Stomach smooth muscle (tissue), 2 donors: Measurements from ENCODE around the gene CTTNBP2NL.
"Not testable (repeated sequence)": the region's sequence is repeated elsewhere in the genome, so short reads cannot be mapped to it uniquely, and the experiment has no call there.

Experiments
- H3K27ac ChIP-seq: one replicate; pipeline ENCODE4 v1.7.0; 2013; ENCODE audit warnings: mild to moderate bottlenecking, low read length, inconsistent platforms
- H3K27me3 ChIP-seq, 2 donors: one replicate each; pipeline ENCODE4 v1.7.0; 2013; ENCODE audit warnings: low read length in 2 of 2; ENCODE audit not compliant: insufficient read depth in 2 of 2, control insufficient read depth in 1 of 2
- H3K36me3 ChIP-seq, 2 donors: one replicate each; pipeline ENCODE4 v1.7.0; 2013; ENCODE audit warnings: low read length in 2 of 2; ENCODE audit not compliant: control insufficient read depth in 2 of 2, insufficient read depth in 2 of 2
- H3K4me1 ChIP-seq: one replicate; pipeline ENCODE4 v1.7.0; 2013; ENCODE audit warnings: low read length; ENCODE audit not compliant: control insufficient read depth, insufficient read depth
- H3K4me3 ChIP-seq, 2 donors: one replicate each; pipeline ENCODE4 v1.7.0; 2013; ENCODE audit warnings: low read length in 2 of 2
- H3K9ac ChIP-seq, 2 donors: one replicate each; pipeline ENCODE4 v1.7.0; 2013; ENCODE audit warnings: low read length in 2 of 2, mild to moderate bottlenecking in 1 of 2
- H3K9me3 ChIP-seq, 2 donors: one replicate each; pipeline ENCODE4 v1.7.0; 2013; ENCODE audit warnings: low read length in 2 of 2; ENCODE audit not compliant: control insufficient read depth in 2 of 2
- donor health status: healthy.
- donor health status: Pancreatic carcinoma.

Gene CTTNBP2NL

DNA sequence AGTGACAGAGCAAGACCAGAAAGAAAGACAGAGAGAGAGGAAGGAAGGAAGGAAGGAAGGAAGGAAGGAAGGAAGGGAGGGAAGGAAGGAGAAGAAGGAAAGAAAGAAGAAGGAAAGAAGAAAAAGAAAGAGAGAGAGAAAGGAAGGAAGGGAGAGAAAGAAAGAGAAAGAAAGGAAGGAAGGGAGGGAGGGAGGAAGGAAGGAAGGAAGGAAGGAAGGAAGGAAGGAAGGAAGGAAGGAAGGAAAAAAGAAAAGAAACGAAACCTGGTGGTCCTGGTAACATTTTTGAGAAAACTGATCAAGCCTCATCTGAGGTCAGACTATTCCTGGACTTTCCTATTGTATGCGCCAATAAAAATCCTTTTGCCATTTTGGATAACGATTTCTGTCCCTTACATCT lies 8.2 kb upstream of the CTTNBP2NL start:
- Histone ChIP-seq H3K4me1 (peaks cover 8% of the 10 kb centered on the region), H3K9me3 (no peaks in the 10 kb centered on the region), H3K4me3 (no peak overlapping the region), H3K27ac (no peak overlapping the region), H3K36me3 (no peaks in the 10 kb centered on the region), H3K27me3 (peaks cover 0 to 4% of the 10 kb centered on the region in 2 donors), H3K9ac (no peak overlapping the region)

DNA sequence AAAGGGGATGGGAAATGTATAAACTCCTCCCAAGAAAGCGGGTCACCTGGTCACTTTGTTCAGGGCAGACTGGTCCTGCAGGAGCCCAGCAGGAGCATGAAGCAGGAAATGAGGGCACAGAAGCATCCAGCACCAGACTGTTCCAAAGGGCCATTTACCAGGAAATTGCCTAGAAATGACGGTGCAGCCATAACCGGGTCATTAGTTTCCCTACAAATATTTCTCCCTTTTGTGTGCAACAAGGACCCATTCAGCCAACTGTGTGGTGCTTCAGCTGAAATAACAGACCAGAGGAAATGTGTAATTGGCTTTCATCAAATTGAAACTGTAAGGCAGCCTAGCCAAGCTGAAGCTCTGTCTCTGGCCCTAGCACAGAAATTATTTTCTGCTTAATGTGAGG lies 7.6 kb upstream of the CTTNBP2NL start:
- no peaks in the 10 kb centered on the region for H3K9me3 ChIP-seq
- H3K36me3 ChIP-seq = no peaks in the 10 kb centered on the region
- no peak overlapping the region for H3K27ac ChIP-seq
- H3K4me3 ChIP-seq = no peak overlapping the region
- H3K4me1 ChIP-seq = peaks cover 8% of the 10 kb centered on the region
- H3K9ac ChIP-seq = no peak overlapping the region
- H3K27me3 ChIP-seq = peaks cover 0 to 4% of the 10 kb centered on the region in 2 donors

DNA sequence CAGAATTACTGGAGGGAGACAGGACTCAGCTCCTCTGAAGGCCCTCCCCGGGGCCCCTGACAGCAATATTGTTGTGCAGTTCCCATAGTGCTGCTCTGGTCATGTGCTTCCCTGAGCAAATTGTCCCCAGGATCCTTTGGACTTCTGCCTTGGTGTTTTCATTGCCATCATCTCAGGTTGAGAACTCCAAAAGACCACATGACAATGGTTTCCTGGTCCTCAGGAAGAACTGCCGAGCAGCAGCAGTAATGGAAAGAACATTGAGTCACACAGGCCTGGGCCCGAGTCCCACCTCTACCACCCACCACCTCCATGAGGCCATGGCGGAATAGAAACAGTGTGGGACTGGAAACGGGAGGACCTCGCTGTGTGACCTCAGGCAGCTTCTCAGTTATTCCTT lies 6.3 kb upstream of the CTTNBP2NL start:
- Histone ChIP-seq H3K4me3 (no peak overlapping the region), H3K27me3 (no peaks in the 10 kb centered on the region), H3K27ac (peak overlapping the region; percentile 0), H3K4me1 (peaks cover 13% of the 10 kb centered on the region), H3K36me3 (no peaks in the 10 kb centered on the region), H3K9ac (no peak overlapping the region), H3K9me3 (no peaks in the 10 kb centered on the region)

DNA sequence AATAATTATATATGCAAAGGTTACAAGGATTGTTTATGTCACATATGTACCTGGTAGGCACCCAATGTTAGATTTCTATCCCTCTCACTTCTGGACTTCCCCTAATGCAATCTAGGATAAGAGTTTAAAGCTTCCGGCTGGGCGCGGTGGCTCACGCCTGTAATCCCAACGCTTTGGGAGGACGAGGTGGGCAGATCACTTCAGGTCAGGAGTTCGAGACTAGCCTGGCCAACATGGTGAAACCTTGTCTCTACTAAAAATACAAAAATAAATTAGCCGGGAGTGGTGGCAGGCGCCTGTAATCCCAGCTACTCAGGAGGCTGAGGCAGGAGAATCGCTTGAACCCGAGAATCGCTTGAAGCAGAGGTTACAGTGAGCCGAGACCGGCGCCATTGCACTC lies 5.7 kb upstream of the CTTNBP2NL start:
- not testable (repeated sequence) for H3K36me3 ChIP-seq
- peak overlapping the region; percentile 60 to 83 for H3K9ac ChIP-seq

DNA sequence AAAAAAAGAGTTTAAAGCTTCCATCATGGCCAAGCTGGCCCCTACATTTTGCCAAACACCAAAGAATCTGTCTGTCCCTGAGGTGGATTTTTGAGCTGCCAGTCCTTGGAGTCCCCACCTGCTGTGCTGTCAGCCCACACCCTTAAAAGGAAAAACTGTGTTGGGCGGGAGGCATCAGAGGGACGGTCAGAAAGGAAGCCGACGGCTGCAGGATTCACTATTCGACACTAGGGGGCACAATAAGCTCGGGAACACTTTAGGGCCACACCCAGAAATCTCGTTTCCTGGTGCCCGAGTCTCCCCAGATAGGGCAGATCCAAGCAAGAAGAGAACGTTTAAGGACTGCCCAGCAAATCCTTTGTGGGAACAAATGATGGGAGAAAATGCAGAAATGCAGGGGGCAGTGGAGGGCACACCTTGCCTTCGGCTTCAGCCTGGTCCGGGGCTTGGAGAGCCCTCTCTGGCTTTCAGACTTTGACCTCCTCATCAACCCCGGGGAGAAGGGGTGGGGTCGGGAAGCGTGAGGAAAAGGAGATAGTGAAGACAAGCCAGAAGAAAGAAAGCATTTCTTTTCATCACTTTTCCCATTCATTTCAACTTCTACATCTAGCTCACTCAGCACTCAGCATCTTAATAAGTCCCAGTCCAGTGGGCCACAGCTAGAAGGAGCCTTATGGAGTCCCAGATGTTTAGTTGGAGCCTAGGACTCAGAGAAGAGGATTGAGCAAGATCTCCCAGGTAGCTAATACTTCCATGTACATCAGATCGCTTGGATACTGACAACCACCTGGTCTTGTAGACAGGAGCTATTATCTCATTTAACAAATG lies 5.0 kb upstream of the CTTNBP2NL start:
- Histone ChIP-seq H3K9ac (peak overlapping the region; percentile 60 to 83), H3K27me3 (no peaks in the 10 kb centered on the region), H3K36me3 (no peaks in the 10 kb centered on the region), H3K9me3 (no peaks in the 10 kb centered on the region), H3K4me1 (peaks cover 24% of the 10 kb centered on the region), H3K27ac (peak overlapping the region; percentile 64), H3K4me3 (peak overlapping the region; percentile 79 to 82)

More for the DNA sequence above, 5.7 kb upstream of the CTTNBP2NL start:
- H3K9me3 ChIP-seq, H3K27me3 ChIP-seq: not testable (repeated sequence)
- peak overlapping the region; percentile 64 for H3K27ac ChIP-seq
- H3K4me3 ChIP-seq = peak overlapping the region; percentile 79 to 82
- peaks cover 20% of the 10 kb centered on the region for H3K4me1 ChIP-seq

DNA sequence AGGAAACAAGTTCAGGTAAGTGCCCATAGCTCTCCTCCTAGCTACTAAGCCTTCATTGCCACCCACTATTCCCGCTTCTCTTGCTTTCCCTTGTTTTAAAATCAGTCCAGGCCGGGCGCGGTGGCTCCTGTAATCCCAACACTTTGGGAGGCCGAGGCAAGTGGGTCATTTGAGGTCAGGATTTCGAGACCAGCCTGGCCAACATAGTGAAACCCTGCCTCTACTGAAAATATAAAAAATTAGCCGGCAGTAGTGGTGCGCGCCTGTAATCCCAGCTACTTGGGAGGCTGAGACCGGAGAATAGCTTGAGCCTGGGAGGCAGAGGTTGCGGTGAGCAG lies 4.4 kb upstream of the CTTNBP2NL start:
- H3K4me3 ChIP-seq = peak overlapping the region; percentile 79 to 82
- peak overlapping the region; percentile 64 for H3K27ac ChIP-seq
- peaks cover 24% of the 10 kb centered on the region for H3K4me1 ChIP-seq
- no peaks in the 10 kb centered on the region for H3K27me3 ChIP-seq
- peak overlapping the region; percentile 60 to 83 for H3K9ac ChIP-seq
- no peaks in the 10 kb centered on the region for H3K9me3 ChIP-seq
- H3K36me3 ChIP-seq = no peaks in the 10 kb centered on the region

DNA sequence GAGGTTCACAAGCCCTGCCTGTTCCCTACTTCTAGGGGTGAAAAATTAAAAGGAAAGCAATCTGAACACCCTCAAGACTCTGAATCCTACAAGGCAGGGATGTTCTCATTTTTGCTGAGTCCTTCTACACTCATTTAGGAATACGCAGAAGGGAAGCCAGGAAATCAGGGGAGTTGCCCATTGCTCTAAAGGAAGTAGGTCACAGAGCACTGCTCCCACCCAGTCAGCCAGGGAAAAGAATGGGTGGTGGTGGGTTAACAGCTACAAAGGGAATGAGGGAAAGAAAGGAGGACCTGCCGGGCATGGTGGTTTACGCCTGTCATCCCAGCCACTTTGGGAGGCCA lies 2.4 kb upstream of the CTTNBP2NL start:
- no peaks in the 10 kb centered on the region for H3K9me3 ChIP-seq
- H3K9ac ChIP-seq = no peak overlapping the region

DNA sequence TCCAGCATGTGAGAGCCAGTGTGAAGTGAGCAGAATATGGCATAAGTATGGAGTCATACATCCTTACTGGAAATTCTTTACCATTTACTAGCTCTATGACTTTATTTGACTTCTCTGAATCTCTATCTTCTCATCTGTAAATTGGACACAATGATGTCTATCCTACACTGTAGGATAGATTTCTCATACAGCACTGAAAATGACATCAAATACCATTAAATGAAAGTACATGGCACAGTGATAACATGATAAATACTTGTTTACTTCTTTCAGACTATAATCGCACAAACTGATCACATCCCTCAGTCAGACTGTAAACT lies 1.3 kb upstream of the CTTNBP2NL start:
- Histone ChIP-seq H3K27ac (peak overlapping the region; percentile 82), H3K27me3 (no peaks in the 10 kb centered on the region), H3K36me3 (no peaks in the 10 kb centered on the region), H3K4me1 (peaks cover 31% of the 10 kb centered on the region), H3K4me3 (peak overlapping the region in 1 of 2 donors; percentile 31), H3K9ac (peak overlapping the region; percentile 30 to 71), H3K9me3 (no peaks in the 10 kb centered on the region)

More for the DNA sequence above, 2.4 kb upstream of the CTTNBP2NL start:
- peaks cover 31% of the 10 kb centered on the region for H3K4me1 ChIP-seq
- no peak overlapping the region for H3K4me3 ChIP-seq
- H3K36me3 ChIP-seq = no peaks in the 10 kb centered on the region
- peak overlapping the region; percentile 82 for H3K27ac ChIP-seq
- no peaks in the 10 kb centered on the region for H3K27me3 ChIP-seq

DNA sequence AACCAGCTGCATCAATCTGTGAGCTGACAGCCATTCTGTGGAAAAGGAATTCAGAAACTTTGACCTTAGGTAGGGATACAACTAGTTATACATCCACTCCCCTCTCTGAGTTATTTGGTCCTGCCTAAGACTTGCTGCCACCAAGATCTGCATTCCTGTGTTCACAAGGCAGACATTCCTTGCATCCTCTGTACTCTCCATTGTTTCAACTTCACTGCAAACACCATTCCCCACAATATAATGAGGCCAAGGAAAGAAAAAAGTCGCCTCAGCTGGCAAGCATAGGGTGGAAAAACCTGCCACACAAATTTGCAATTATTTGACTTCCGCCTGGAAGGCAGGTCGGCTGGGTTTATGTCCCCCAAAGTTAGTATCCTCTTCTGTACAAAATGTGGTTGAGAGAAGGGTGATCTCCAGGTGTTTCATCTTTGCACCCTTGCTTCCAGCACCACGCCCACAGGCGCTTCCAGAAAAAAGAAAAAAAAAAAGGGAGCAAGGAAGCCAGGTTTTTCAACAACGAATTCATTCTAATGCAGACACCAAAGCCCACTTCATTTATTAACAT lies 676 bp upstream of the CTTNBP2NL start:
- peak overlapping the region; percentile 95 to 98 for H3K4me3 ChIP-seq
- H3K9ac ChIP-seq = peak overlapping the region; percentile 85 to 94
- no peaks in the 10 kb centered on the region for H3K9me3 ChIP-seq
- peak overlapping the region; percentile 83 for H3K27ac ChIP-seq
- H3K27me3 ChIP-seq = no peaks in the 10 kb centered on the region
- no peaks in the 10 kb centered on the region for H3K36me3 ChIP-seq
- peaks cover 31% of the 10 kb centered on the region for H3K4me1 ChIP-seq

DNA sequence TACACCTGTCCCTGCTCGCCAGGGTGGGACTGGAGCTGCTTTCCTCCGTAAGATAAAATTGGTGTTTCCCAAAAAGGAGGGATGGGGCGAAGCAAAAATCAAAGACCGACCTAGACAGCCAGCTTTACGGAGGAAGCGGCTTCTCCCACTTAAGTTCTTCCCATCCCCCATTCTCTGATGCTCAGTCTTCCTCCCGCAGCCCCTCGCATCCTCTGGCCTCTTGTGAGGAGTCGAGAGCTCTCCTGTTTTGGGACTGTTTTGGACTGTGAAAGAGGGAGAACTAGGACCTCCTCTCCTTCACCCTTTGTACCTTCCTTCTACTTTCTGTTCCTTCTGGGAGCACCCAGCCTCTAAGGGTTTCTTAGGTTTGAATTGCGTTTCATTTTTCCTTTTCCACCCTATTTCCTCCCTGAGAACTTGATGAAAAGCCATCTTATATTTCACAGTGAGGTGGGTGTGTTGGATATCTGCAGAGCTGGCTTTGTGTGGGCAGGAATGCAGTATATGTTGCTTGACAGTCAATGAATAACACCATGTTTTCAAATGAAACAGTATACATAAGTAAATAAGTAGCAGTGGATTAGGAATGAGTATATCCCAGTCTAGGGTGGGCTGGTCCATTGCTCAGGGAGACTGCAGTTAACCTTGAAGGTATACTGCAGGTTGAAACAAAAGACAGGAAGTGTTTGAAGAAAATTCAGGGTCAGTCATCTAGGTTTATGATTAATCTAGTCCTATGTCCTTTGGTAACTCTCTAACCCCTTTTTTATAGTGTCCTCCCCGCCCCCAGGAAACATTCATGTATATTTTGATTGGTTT lies 848 bp downstream of the CTTNBP2NL start:
- Histone ChIP-seq H3K27me3 (no peaks in the 10 kb centered on the region), H3K9me3 (no peaks in the 10 kb centered on the region), H3K4me3 (peak overlapping the region; percentile 95 to 98), H3K9ac (peak overlapping the region; percentile 85 to 94), H3K36me3 (no peaks in the 10 kb centered on the region), H3K27ac (peak overlapping the region; percentile 83), H3K4me1 (peaks cover 23% of the 10 kb centered on the region)
